Brain microvascular endothelial cell (primary cell): ENCODE measurements around the gene B9D1.
A peak's percentile ranks its signal among the peaks of the same experiment; 100 is the strongest.

Experiments
- DNase-seq: peaks from one replicate; pipeline ENCODE4 v3.0.0-alpha.2; 2020
- H3K27ac ChIP-seq: fragments of 250-450 bp; sonication (Bioruptor Pico); 2 replicates; pipeline ENCODE4 v1.5.1; 2020; ENCODE audit warnings: mild to moderate bottlenecking, moderate library complexity
- H3K27me3 ChIP-seq: fragments of 250-450 bp; sonication (Bioruptor Pico); replicated peaks from 2 replicates; pipeline ENCODE4 v1.5.1; 2020; ENCODE audit warnings: mild to moderate bottlenecking
- H3K36me3 ChIP-seq: fragments of 250-450 bp; sonication (Bioruptor Pico); replicated peaks from 2 replicates; pipeline ENCODE4 v1.5.1; 2020; ENCODE audit warnings: mild to moderate bottlenecking
- H3K4me3 ChIP-seq: 2 replicates; pipeline ENCODE4 v1.5.1; 2011; ENCODE audit warnings: low read depth, mild to moderate bottlenecking, control low read depth, low read length, moderate library complexity
- in situ Hi-C: cut with HindIII; loops from 2 replicates; pipeline ENCODE4 v1.10.0; 2017; ENCODE audit warnings: low sequenced_read_pairs, low pct_ligation_motif_present
- TF ChIP-seq, protein P1 (sequence below): IDR thresholded peaks from 2 replicates; pipeline ENCODE4 v1.5.1; 2011; ENCODE audit warnings: low read depth, mild to moderate bottlenecking, moderate library complexity, low read length, control low read depth, inconsistent platforms; ENCODE audit errors: missing control alignments

Gene B9D1

DNA sequence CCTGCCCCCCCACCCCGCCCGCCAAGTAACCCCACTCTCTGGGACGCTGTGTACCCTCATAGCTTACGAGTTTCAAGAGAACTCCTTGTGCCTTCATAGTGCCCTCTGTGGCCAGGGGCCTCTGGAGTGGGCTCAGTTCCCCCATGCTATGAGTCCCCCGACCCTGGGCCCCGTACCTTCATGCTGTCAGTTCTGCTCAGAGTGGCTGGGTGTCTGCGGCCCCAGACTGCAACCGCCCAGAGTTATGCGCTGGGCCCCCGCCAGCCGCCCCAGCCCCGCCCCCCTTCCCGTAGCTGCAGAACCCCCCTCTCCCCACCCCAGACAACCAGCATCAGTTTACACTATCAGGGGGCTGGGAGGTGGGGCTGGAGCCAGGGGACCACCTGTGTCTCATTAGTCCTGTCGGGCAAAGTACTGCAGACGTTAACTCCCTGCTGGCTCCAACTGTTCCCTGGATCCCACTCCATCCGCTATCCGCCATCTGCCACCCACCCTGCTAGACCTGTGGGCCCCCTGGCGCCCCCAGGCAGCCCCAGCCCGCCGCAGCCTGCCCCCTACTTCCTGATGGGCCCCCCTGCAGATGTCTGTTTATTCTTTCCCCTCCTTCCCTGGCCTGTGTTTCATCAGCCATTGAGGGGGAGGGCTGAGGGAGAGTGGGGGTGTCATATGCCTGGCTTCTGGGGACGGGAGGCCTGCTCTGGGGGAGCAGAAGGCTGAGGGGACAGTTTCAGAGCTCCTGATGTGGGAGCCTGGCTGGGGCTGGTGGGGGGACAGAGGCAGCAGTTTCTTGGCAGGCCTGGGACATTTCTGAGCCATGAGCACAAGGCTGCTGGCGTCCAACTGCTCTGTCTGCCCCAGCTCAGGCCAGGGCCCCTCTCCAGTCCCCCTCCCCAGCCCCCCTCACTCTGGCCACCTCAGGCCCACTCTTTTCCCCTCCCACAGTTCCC lies 24.7 kb upstream of the B9D1 start, which contains the start of gene MFAP4:
MFAP4 (minus strand) TSS at position 217 of the 947 bp plus-strand sequence; CDS start at position 182, 35 bp downstream.
- DNase-seq, result peak; percentile 56
- peak within 1 kb of the TSS; percentile 38 for H3K4me3 ChIP-seq
- in situ Hi-C loops, result no loop called here
- H3K27me3 ChIP-seq, result no peaks in the 10 kb centered on the region
- TF ChIP-seq, protein P1, sequence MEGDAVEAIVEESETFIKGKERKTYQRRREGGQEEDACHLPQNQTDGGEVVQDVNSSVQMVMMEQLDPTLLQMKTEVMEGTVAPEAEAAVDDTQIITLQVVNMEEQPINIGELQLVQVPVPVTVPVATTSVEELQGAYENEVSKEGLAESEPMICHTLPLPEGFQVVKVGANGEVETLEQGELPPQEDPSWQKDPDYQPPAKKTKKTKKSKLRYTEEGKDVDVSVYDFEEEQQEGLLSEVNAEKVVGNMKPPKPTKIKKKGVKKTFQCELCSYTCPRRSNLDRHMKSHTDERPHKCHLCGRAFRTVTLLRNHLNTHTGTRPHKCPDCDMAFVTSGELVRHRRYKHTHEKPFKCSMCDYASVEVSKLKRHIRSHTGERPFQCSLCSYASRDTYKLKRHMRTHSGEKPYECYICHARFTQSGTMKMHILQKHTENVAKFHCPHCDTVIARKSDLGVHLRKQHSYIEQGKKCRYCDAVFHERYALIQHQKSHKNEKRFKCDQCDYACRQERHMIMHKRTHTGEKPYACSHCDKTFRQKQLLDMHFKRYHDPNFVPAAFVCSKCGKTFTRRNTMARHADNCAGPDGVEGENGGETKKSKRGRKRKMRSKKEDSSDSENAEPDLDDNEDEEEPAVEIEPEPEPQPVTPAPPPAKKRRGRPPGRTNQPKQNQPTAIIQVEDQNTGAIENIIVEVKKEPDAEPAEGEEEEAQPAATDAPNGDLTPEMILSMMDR, result no peak
- H3K27ac ChIP-seq, result peak within 1 kb of the TSS; percentile 33
- H3K36me3 ChIP-seq, result peaks cover 25% of the 10 kb centered on the region

DNA sequence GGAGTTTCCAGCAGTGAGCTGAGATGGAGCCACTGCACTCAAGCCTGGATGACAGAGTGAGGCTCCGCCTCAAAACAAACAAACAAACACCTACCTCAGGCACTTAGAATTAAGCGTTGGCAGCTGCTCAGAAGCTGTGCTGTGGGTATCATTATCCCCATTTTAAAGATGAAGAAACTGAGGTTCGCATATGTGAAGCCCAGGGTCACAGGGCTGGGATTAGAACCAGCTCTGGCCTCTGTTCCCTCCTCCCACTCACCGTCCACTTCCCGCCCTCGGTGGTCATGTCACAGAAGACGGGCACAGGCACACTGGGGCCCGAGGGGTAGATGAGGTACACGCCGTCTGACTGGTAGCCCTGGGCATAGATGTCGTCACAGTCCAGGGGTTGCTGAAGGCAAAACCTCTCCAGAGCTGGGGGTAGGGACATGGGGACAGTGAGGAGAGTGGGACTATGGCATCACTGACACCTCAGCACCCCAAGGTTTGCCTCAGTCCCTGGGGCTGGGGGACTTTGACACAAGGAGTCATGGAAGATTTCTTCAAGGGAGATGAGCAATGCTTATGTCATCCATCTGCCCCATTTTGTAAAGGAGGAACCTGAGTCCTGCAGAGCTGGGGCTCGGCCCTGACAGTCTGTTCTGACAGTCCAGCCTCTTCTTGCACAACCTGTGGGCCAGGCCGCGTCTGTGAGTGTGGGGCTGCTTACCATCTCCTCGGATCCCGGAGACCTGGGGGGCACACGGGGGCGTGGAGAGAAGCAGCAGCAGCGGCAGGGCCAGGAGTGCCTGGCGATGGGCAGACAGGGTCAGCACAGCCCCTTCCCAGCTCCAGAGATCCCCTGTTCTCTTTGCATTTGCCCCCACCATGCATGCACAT lies 23.8 kb upstream of the B9D1 start:
- DNase-seq, result peak; percentile 66
- no peaks in the 10 kb centered on the region for H3K27me3 ChIP-seq
- peak overlapping the region; percentile 33 for H3K27ac ChIP-seq
- peaks cover 32% of the 10 kb centered on the region for H3K36me3 ChIP-seq
- peak overlapping the region; percentile 38 for H3K4me3 ChIP-seq
- in situ Hi-C loops, result no loop called here
- TF ChIP-seq, protein P1, result no peak

DNA sequence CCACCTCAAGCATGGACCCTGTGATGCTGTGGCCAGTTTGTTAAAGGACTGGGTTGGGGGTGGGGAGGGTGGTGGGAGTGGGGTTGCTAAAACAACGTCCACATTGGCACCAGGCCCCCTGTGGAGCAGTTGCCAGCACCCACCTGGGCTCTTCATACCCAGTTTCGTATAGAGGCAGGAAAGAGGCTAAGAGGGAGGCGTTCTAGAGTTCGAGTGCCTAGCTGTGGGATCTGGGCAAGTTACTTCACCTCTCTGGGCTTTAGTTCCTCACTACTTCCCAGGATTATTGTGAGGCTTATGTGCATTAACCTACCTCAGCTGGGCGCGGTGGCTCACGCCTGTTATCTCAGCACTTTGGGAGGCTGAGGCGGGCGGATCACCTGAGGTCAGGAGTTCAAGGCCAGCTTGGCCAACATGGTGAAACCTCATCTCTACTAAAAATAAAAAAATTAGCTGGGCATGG lies 23.0 kb upstream of the B9D1 start:
- TF ChIP-seq, protein P1, result no peak
- no peak for DNase-seq
- in situ Hi-C loops, result no loop called here
- no peaks in the 10 kb centered on the region for H3K27me3 ChIP-seq
- peaks cover 40% of the 10 kb centered on the region for H3K36me3 ChIP-seq
- H3K27ac ChIP-seq, result no peak overlapping the region
- no peak overlapping the region for H3K4me3 ChIP-seq

DNA sequence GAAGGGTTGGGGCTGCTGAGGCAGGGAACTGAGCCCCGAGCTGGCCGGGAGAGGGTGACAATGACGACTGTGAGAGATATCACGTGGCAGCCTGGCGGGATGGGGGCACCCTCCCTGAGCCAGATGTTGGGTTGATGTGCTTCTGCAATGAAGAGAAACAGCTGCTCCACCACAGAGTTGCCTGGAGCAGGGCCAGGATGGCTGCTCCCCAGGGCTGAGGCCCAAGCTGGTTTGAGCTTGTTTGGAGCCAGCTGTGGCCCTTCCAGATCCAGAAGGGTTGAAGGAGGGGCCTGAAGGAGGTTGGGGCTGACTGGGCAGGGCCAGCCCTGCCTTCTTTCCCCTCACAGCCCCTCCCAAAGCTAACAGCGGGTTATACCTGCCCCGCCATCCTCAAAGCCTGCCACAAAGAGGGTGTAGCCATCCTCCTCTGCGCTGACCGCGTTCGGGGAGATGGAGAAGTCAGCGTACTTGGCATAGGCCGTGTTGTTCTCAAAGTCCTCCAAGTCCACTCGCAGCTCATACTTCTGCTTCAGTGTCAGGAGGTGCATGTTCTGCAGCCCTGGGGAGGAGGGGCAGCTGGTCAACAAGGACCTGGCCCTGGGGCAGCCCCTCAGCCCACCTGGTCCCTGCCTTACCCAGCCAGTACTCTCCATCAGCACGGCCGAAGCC lies 22.3 kb upstream of the B9D1 start:
- TF ChIP-seq, protein P1, result no peak
- no peak overlapping the region for H3K4me3 ChIP-seq

DNA sequence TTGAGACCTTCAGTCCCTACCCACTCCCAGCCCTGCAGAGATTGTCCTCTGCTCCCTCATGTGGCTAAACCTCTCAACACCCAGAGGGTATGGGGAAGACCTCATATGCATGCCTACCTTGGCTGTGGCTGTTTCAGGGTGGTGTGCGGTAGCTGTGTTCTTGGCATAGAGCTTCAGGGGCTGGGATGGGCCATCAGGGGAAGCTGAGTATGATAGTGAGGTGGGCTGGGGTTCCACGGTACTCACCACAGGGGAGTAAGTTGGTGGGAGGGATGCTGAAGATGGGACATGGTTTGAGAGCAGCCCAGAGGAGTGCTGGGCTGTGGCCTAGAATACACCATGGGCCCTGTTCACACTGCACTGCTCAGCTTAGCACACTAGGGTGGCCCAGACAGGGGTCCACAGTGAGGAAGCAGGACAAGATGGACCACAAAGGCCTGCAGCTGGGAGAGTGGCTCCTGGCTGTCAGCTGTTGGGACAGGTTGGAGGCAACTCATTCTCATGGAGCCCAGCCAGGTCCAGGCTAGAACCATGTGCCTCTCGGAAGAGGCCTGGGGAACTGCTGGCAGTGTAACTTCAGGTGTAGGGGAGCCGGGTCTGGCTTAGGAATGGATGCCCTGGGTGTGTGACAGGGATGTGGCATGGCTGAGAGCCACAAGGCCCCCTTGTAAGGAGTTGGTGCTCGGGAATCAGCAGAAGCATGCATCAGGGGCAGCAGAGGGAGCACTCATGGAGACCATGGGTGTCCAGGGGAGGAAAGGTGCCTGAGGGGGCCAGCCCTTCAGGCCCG lies 21.4 kb upstream of the B9D1 start:
- no peak overlapping the region for H3K27ac ChIP-seq
- in situ Hi-C loops, result no loop called here
- TF ChIP-seq, protein P1, result no peak
- H3K4me3 ChIP-seq, result no peak overlapping the region
- H3K27me3 ChIP-seq, result no peaks in the 10 kb centered on the region
- no peak for DNase-seq
- H3K36me3 ChIP-seq, result peaks cover 52% of the 10 kb centered on the region

More for the DNA sequence above, 22.3 kb upstream of the B9D1 start:
- peaks cover 47% of the 10 kb centered on the region for H3K36me3 ChIP-seq
- H3K27me3 ChIP-seq, result no peaks in the 10 kb centered on the region
- in situ Hi-C loops, result no loop called here
- DNase-seq, result no peak
- no peak overlapping the region for H3K27ac ChIP-seq
